GM20431 (cell line): ENCODE measurements around the gene ADIPOR2.

Experiments used
- in situ Hi-C: fragments of 300-500 bp; cut with MseI, MboI; formaldehyde crosslinking; loops from one replicate; pipeline ENCODE4 v1.15.0; 2020; ENCODE audit warnings: low sequenced_read_pairs; ENCODE audit not compliant: unreplicated experiment

Gene ADIPOR2

GRCh38 chr12:1795785-1796514 lies 105.1 kb downstream of the ADIPOR2 start:
- in situ Hi-C loops = loop anchor here (5.0 kb wide), 1 partner anchor 141 kb away; no protein-coding TSS in a partner anchor

- in situ Hi-C loops = loop anchor here (5.0 kb wide), 1 partner anchor 141 kb away; no protein-coding TSS in a partner anchor
These were observed 105.7 kb downstream of the ADIPOR2 start for GRCh38 chr12:1796515-1797010.

GRCh38 chr12:1797011-1797901 lies 106.4 kb downstream of the ADIPOR2 start:
- in situ Hi-C loops = loop anchor here (5.0 kb wide), 1 partner anchor 140 kb away; no protein-coding TSS in a partner anchor

- in situ Hi-C loops = loop anchor here (5.0 kb wide), 1 partner anchor 139 kb away; no protein-coding TSS in a partner anchor
These were observed 107.2 kb downstream of the ADIPOR2 start for GRCh38 chr12:1797991-1798640.

GRCh38 chr12:1798641-1799020 lies 107.8 kb downstream of the ADIPOR2 start:
- in situ Hi-C loops = loop anchor here (5.0 kb wide), 1 partner anchor 139 kb away; no protein-coding TSS in a partner anchor

GRCh38 chr12:1799051-1799881 lies 108.4 kb downstream of the ADIPOR2 start:
- in situ Hi-C loops = loop anchor here (5.0 kb wide), 1 partner anchor 138 kb away; no protein-coding TSS in a partner anchor

GRCh38 chr12:1799882-1800400 lies 109.1 kb downstream of the ADIPOR2 start:
- in situ Hi-C loops = loop anchor here (5.0 kb wide), 1 partner anchor 137 kb away; no protein-coding TSS in a partner anchor

GRCh38 chr12:1800401-1801302 lies 109.8 kb downstream of the ADIPOR2 start:
- in situ Hi-C loops = no loop called here

- in situ Hi-C loops = no loop called here
These were observed 110.6 kb downstream of the ADIPOR2 start for GRCh38 chr12:1801303-1801975.

GRCh38 chr12:1803736-1804135 lies 112.9 kb downstream of the ADIPOR2 start:
- in situ Hi-C loops = no loop called here

- in situ Hi-C loops = no loop called here
These were observed 113.9 kb downstream of the ADIPOR2 start for GRCh38 chr12:1804545-1805332.

- in situ Hi-C loops = no loop called here
These were observed 114.7 kb downstream of the ADIPOR2 start for GRCh38 chr12:1805441-1806081.

- in situ Hi-C loops = no loop called here
These were observed 115.6 kb downstream of the ADIPOR2 start for GRCh38 chr12:1806301-1807086.

- in situ Hi-C loops = no loop called here
These were observed 116.4 kb downstream of the ADIPOR2 start for GRCh38 chr12:1807087-1807860.
